K562 (cell line): ENCODE results near the gene TLR5.

Source experiments
- BRF2 ChIP-seq: IDR thresholded peaks from 3 replicates; pipeline ENCODE4 v1.6.1; 2011; ENCODE audit warnings: borderline replicate concordance, mild to moderate bottlenecking; ENCODE audit not compliant: insufficient read length, insufficient read depth
- CTCF ChIP-seq, 3 experiments: IDR thresholded peaks in 2 of 3; conservative IDR thresholded peaks in 1 of 3; 2 replicates each; pipeline ENCODE4 v1.5.1; 2011 to 2012; ENCODE audit warnings: low read length in 3 of 3, mild to moderate bottlenecking in 3 of 3, control low read depth in 2 of 3, improper control_type of control experiment in 1 of 3, inconsistent platforms in 1 of 3, low read depth in 1 of 3, mixed read lengths in 1 of 3, moderate library complexity in 1 of 3; ENCODE audit not compliant: insufficient read depth in 2 of 3
- ERF ChIP-seq: fragments of 450-650 bp; formaldehyde crosslinking; IDR thresholded peaks from 2 replicates; pipeline ENCODE4 v1.4.0; 2020; ENCODE audit warnings: mild to moderate bottlenecking, mixed read lengths
- ZFP36 ChIP-seq: fragments of 150-350 bp; IDR thresholded peaks from 2 replicates; pipeline ENCODE4 v1.6.1; 2018; ENCODE audit warnings: low read length, low read depth; ENCODE audit not compliant: partially characterized antibody
- ZZZ3 ChIP-seq: fragments of 450-650 bp; IDR thresholded peaks from 2 replicates; pipeline ENCODE4 v1.6.1; 2016; ENCODE audit warnings: antibody characterized with exemption, mild to moderate bottlenecking, moderate library complexity

- TF ChIP-seq BRF2 (no peak), CTCF (IDR thresholded peaks at IDR 0.05 in 2 of 3, conservative IDR thresholded peaks at IDR 0.05 in 1 of 3; ENCODE audit: insufficient read depth in 2 of 3, low read depth in 1 of 3, low read length in 3 of 3) (no peak), ERF (CRISPR knock-in tag) (no peak), ZFP36 (no peak), ZZZ3 (no peak)
These were observed 36.2 kb upstream of the TLR5 start for GRCh38 chr1:223179280-223179679.
